NCI-H187 (cell line): Measurements from ENCODE around the gene NPIPA8.
"Not testable (repeated sequence)": the region's sequence is repeated elsewhere in the genome, so short reads cannot be mapped to it uniquely, and the experiment has no call there.

Experiments
- DNase-seq, 2 experiments: peaks; one replicate each; lab custom pipeline; 2025; lab: John Stamatoyannopoulos, UW

NPIPA8 gene

DNA sequence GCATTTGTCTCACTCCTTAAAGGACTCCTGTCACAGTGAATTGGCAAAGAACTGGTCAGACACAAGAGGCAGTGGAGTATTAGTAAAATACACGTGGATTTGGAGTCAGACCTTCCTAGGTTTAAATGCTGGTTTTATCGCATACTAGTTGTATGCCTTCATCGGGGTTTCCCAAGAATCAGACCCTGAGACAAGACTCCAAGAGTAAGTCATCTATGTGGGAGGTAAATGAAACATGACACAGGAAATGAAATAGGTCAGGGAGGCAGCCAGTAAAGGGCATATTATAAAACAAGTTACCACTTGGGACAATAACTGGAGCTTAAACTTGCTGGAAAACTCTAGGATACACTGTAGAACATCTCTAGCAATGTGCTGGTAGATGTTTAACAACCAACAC, 59.8 kb downstream of the NPIPA8 start:
- not testable (repeated sequence) for DNase-seq

DNA sequence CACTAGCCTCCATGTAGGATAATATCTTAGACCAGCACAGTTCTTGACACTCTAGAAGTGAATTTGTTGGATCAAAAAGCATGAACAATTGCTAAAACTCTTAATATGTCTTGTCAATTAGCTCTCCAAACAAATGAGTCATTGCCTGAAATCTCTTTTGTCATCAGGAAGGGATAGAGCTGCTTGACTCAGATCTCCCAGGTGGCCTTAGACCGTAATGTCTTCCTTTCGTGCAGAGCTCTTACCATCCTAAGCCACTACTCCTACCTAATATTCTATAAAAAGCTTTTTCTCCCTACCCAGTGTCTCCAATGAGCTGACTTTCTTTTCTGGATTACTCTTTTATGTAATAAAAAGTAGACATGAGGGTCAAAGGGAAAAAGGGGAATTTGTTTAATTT, 66.4 kb downstream of the NPIPA8 start:
- not testable (repeated sequence) for DNase-seq
